Neural cell (in vitro differentiated cells): ENCODE measurements around the gene MLC1. TPM values are rescaled to one million over a fixed set of nuclear protein-coding genes. Genes with fewer than 3 reads are reported as not detected.

ENCODE experiments used
- H2AFZ ChIP-seq: fragments of 200-600, 300-800 bp; sonication (generic), shearing (Covaris generic); 2 replicates; pipeline ENCODE4 v1.6.0; 2014; ENCODE audit warnings: low read depth, mild to moderate bottlenecking, antibody characterized with exemption, low read length, moderate library complexity
- H3F3A ChIP-seq: fragments of 200-600 bp; shearing (Covaris generic); 2 replicates; pipeline ENCODE4 v1.6.1; 2016; ENCODE audit warnings: mild to moderate bottlenecking, moderate library complexity, mixed read lengths, antibody characterized with exemption, low read length; ENCODE audit not compliant: insufficient read depth, poor library complexity, severe bottlenecking
- H3K27ac ChIP-seq: fragments of 200-600, 300-800 bp; sonication (generic), shearing (Covaris generic); 2 replicates; pipeline ENCODE4 v1.5.1; 2014; ENCODE audit warnings: mild to moderate bottlenecking, low read length, moderate library complexity
- H3K27me3 ChIP-seq: fragments of 300-800, 200-600 bp; sonication (generic), shearing (Covaris generic); 2 replicates; pipeline ENCODE4 v1.6.0; 2014; ENCODE audit warnings: mild to moderate bottlenecking, low read depth, low read length, moderate library complexity; ENCODE audit not compliant: insufficient read depth
- H3K36me3 ChIP-seq: fragments of 300-800, 200-600 bp; sonication (generic), shearing (Covaris generic); 2 replicates; pipeline ENCODE4 v1.5.1; 2014; ENCODE audit warnings: mild to moderate bottlenecking, antibody characterized with exemption, low read length, moderate library complexity; ENCODE audit not compliant: insufficient read depth
- H3K4me2 ChIP-seq: fragments of 300-800, 200-600 bp; sonication (generic), shearing (Covaris generic); 2 replicates; pipeline ENCODE4 v1.6.0; 2014; ENCODE audit warnings: mild to moderate bottlenecking, low read length
- H3K4me3 ChIP-seq: fragments of 300-800, 200-600 bp; sonication (generic), shearing (Covaris generic); 2 replicates; pipeline ENCODE4 v1.5.1; 2014; ENCODE audit warnings: mild to moderate bottlenecking, low read length, moderate library complexity
- H3K79me2 ChIP-seq: fragments of 200-600 bp; shearing (Covaris generic); replicated peaks from 2 replicates; pipeline ENCODE4 v1.6.0; 2014; ENCODE audit warnings: mild to moderate bottlenecking, low read length, moderate library complexity; ENCODE audit not compliant: insufficient read depth
- H3K9ac ChIP-seq: fragments of 300-800, 200-600 bp; sonication (generic), shearing (Covaris generic); 2 replicates; pipeline ENCODE4 v1.6.1; 2016; ENCODE audit warnings: mild to moderate bottlenecking, low read length, mixed read lengths
- H3K9me2 ChIP-seq: fragments of 200-600 bp; shearing (Covaris generic); 2 replicates; pipeline ENCODE4 v1.6.1; 2016; ENCODE audit warnings: mild to moderate bottlenecking, low read length, mixed read lengths; ENCODE audit not compliant: insufficient read depth
- H3K9me3 ChIP-seq: fragments of 200-600, 300-800 bp; sonication (generic), shearing (Covaris generic); 2 replicates; pipeline ENCODE4 v1.6.1; 2016; ENCODE audit warnings: mild to moderate bottlenecking, mixed run types, low read length, moderate library complexity, mixed read lengths
- H4K20me1 ChIP-seq: fragments of 200-600 bp; shearing (Covaris generic); 2 replicates; pipeline ENCODE4 v1.6.1; 2016; ENCODE audit warnings: mild to moderate bottlenecking, mixed run types; ENCODE audit not compliant: insufficient read depth
- EP300 ChIP-seq: fragments of 450-650 bp; conservative IDR thresholded peaks from 2 replicates; pipeline ENCODE4 v1.6.1; 2014; ENCODE audit warnings: antibody characterized with exemption, mild to moderate bottlenecking, moderate library complexity; ENCODE audit not compliant: poor library complexity, severe bottlenecking
- EZH2 ChIP-seq: fragments of 200-600, 300-800 bp; shearing (Covaris generic), sonication (generic); IDR thresholded peaks from 2 replicates; pipeline ENCODE4 v1.6.1; 2014; ENCODE audit warnings: antibody characterized with exemption, low read length, borderline replicate concordance, mild to moderate bottlenecking; ENCODE audit not compliant: insufficient read depth, poor library complexity, severe bottlenecking
- MXI1 ChIP-seq: fragments of 450-650 bp; conservative IDR thresholded peaks from 2 replicates; pipeline ENCODE4 v1.6.1; 2014; ENCODE audit warnings: antibody characterized with exemption, mild to moderate bottlenecking; ENCODE audit not compliant: poor library complexity, severe bottlenecking
- POLR2AphosphoS5 ChIP-seq: IDR thresholded peaks from 2 replicates; pipeline ENCODE4 v1.6.1; 2012
- RAD21 ChIP-seq: fragments of 450-650 bp; conservative IDR thresholded peaks from 2 replicates; pipeline ENCODE4 v1.6.1; 2014; ENCODE audit warnings: antibody characterized with exemption, mild to moderate bottlenecking, moderate library complexity
- TAF1 ChIP-seq: IDR thresholded peaks from 2 replicates; pipeline ENCODE4 v1.6.1; 2012; ENCODE audit warnings: low read depth
- polyA plus RNA-seq: library from polyadenylated mRNA; depleted of rRNA; stranded (reverse); fragments of >200 nt; gene quantifications from 2 replicates; pipeline ENCODE4 v1.2.3, GENCODE V29; 2014
- TF ChIP-seq, protein P1 (sequence below): IDR thresholded peaks from 2 replicates; pipeline ENCODE4 v1.6.1; 2012; ENCODE audit warnings: borderline replicate concordance
- TF ChIP-seq, protein P2 (sequence below): fragments of 450-650 bp; IDR thresholded peaks from 2 replicates; pipeline ENCODE4 v1.5.1; 2014; ENCODE audit warnings: antibody characterized with exemption, mild to moderate bottlenecking, moderate library complexity; ENCODE audit not compliant: poor library complexity, severe bottlenecking

MLC1 gene
- polyA plus RNA-seq, 1 donor from 2014 or later = not detected

DNA sequence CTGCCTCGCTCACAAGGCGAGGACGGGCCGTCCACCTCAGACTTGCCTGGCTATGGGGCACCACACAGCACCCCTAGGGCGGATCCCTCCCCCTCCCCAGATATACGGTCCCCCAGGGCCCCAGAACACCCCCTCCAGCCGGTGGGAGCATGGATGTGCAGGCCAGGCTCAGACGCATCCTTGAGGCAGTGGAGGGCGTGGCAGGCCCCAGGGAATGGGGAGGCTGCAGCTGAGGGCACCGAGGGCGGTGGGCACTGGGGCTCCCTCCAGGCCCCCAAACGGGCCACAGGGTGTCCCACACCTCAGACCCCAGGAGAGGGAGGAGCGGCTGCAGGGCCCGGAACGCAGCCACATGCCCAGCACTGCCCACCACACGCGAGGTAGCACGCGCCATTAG is 39.2 kb downstream of the MLC1 start:
- Histone ChIP-seq H3K79me2 (no peaks in the 10 kb centered on the region), H3K36me3 (no peaks in the 10 kb centered on the region), H3K27ac (no peak overlapping the region), H3F3A (no peaks in the 10 kb centered on the region), H3K4me3 (no peak overlapping the region), H3K9me2 (no peaks in the 10 kb centered on the region), H3K9ac (no peak overlapping the region), H3K27me3 (no peaks in the 10 kb centered on the region), H4K20me1 (no peaks in the 10 kb centered on the region), H3K4me2 (no peak overlapping the region), H2AFZ (no peak overlapping the region), H3K9me3 (no peaks in the 10 kb centered on the region)
- TF ChIP-seq, protein P1, sequence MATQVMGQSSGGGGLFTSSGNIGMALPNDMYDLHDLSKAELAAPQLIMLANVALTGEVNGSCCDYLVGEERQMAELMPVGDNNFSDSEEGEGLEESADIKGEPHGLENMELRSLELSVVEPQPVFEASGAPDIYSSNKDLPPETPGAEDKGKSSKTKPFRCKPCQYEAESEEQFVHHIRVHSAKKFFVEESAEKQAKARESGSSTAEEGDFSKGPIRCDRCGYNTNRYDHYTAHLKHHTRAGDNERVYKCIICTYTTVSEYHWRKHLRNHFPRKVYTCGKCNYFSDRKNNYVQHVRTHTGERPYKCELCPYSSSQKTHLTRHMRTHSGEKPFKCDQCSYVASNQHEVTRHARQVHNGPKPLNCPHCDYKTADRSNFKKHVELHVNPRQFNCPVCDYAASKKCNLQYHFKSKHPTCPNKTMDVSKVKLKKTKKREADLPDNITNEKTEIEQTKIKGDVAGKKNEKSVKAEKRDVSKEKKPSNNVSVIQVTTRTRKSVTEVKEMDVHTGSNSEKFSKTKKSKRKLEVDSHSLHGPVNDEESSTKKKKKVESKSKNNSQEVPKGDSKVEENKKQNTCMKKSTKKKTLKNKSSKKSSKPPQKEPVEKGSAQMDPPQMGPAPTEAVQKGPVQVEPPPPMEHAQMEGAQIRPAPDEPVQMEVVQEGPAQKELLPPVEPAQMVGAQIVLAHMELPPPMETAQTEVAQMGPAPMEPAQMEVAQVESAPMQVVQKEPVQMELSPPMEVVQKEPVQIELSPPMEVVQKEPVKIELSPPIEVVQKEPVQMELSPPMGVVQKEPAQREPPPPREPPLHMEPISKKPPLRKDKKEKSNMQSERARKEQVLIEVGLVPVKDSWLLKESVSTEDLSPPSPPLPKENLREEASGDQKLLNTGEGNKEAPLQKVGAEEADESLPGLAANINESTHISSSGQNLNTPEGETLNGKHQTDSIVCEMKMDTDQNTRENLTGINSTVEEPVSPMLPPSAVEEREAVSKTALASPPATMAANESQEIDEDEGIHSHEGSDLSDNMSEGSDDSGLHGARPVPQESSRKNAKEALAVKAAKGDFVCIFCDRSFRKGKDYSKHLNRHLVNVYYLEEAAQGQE = no peak

DNA sequence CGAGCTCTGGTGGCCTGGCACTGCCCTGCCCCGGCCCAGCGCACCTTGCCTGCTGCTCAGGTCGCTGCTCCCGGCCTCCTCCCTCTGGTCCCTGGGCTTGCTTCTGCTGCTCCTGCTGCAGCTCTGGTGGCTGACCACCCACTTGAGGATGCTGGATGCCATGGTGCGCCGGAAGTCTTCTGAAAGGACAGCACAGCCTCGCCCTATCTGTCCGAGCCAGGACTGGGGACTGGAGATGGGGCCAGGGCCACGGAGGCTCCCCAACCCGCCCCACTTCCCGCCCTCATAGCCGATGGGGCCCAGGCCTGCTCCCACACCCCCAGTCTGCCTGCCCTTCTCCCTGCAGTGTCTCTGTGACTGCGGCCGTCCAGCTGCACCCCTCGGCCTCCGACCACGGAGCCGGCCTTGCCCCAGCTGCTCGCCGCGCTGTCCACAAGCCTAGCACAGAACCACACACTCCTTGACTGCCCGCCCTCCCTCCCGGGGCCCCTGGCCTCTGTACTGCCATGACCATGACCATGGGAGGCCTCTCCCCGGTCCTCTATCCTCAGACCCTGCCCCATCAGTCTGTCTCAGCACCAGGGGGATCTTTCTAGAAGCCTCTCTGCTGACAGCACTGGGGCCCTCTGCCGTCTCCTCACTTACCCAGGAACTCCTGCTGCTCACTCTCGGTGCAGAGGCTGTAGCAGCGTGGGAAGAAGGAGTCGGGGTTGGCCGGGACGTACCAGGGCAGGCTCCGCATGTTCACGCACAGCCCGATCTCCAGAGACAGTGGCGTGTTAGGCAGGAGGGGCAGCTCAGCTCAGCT is 39.8 kb downstream of the MLC1 start:
- Histone ChIP-seq H3K9ac (no peak overlapping the region), H3K27me3 (no peaks in the 10 kb centered on the region), H3K4me2 (no peak overlapping the region), H3K36me3 (no peaks in the 10 kb centered on the region), H3K79me2 (no peaks in the 10 kb centered on the region), H3K9me3 (no peaks in the 10 kb centered on the region), H3K27ac (no peak overlapping the region), H3K4me3 (no peak overlapping the region), H2AFZ (no peak overlapping the region), H4K20me1 (no peaks in the 10 kb centered on the region), H3K9me2 (no peaks in the 10 kb centered on the region), H3F3A (no peaks in the 10 kb centered on the region)
- TF ChIP-seq RAD21 (no peak), POLR2AphosphoS5 (no peak), MXI1 (no peak), EZH2 (no peak), EP300 (no peak), TAF1 (no peak)
- TF ChIP-seq, protein P2, sequence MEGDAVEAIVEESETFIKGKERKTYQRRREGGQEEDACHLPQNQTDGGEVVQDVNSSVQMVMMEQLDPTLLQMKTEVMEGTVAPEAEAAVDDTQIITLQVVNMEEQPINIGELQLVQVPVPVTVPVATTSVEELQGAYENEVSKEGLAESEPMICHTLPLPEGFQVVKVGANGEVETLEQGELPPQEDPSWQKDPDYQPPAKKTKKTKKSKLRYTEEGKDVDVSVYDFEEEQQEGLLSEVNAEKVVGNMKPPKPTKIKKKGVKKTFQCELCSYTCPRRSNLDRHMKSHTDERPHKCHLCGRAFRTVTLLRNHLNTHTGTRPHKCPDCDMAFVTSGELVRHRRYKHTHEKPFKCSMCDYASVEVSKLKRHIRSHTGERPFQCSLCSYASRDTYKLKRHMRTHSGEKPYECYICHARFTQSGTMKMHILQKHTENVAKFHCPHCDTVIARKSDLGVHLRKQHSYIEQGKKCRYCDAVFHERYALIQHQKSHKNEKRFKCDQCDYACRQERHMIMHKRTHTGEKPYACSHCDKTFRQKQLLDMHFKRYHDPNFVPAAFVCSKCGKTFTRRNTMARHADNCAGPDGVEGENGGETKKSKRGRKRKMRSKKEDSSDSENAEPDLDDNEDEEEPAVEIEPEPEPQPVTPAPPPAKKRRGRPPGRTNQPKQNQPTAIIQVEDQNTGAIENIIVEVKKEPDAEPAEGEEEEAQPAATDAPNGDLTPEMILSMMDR = no peak
